GM13976 (cell line): Measurements from ENCODE around the gene AZI2.

Source experiments
- DNase-seq: peaks from one replicate; pipeline ENCODE4 v3.0.0; 2012; ENCODE audit warnings: low spot score
- CTCF ChIP-seq: IDR thresholded peaks from 2 replicates; pipeline ENCODE4 v1.5.1; 2012; ENCODE audit warnings: borderline replicate concordance, mild to moderate bottlenecking; ENCODE audit not compliant: insufficient read depth; ENCODE audit errors: extremely low read depth, missing control alignments, control extremely low read depth
- in situ Hi-C: fragments of 300-500 bp; cut with MboI; formaldehyde crosslinking; loops from one replicate; pipeline ENCODE4 v1.12.0; 2022; ENCODE audit warnings: low sequenced_read_pairs, mixed read lengths, inconsistent platforms; ENCODE audit not compliant: unreplicated experiment

AZI2 gene

DNA sequence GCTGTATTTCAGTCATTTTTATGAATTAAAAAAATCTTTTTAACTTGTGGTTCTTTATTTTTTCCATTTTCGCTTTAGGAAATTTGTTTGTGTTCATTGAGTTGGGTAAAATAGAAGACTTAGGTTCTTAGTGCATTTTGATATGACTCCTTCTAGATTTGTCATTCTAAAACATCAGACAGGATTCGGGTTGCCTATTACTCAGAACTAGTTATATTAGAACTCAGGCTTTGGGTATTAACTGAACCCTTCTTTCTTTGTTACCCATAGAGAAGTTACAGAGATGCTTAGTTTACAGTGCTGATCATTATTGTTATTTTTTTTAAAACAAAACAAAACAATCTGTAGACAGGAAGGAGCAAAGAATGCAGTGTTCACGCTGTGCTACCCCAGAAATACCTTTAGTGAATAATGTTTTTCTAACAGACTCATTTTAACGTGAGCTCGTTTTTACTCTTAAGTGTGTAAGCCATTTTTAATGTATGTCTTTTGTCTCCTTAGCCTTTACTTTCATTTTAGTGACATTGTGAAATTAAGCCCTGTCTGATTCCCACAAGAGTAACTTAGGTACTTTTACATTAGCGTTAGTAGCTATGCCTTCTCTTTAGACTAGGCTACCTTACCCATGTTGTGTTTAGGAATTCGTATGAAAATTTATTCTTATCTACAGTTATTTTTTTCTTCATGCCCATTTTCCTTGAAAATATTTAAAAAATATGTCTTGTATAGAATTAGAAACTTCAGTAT, 53.8 kb downstream of the AZI2 start:
- in situ Hi-C loops = no loop called here
- no peak for DNase-seq
- no peak for TF ChIP-seq CTCF

- in situ Hi-C loops = no loop called here
- DNase-seq = no peak
Measured at GRCh38 chr3:28292622-28293021, 56.0 kb downstream of the AZI2 start.

DNA sequence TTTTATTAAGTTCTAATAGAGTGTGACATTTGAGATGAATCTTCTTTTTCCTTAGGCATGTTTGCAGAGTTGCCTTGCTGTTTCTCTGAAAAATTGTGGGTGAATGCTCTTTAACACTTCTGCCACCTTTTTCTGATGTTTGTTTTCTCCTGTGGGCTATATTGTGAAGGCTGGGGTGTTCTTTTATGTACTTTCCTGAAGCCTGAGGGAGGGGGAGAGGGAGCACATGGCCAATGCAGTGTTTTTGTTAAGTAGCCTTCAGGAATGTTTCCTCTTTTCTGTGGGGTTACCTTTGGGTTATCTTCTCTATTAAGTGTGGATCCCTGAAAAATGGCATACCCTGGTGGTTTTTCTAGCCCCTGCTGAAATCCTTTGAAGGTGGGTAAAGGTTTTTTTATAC, 57.0 kb downstream of the AZI2 start:
- in situ Hi-C loops = no loop called here
- TF ChIP-seq CTCF = no peak
- DNase-seq = no peak

More at GRCh38 chr3:28292622-28293021, 56.0 kb downstream of the AZI2 start:
- TF ChIP-seq CTCF = no peak

GRCh38 chr3:28290863-28291300, 57.7 kb downstream of the AZI2 start:
- in situ Hi-C loops = no loop called here
- no peak for DNase-seq
- TF ChIP-seq CTCF = no peak

DNA sequence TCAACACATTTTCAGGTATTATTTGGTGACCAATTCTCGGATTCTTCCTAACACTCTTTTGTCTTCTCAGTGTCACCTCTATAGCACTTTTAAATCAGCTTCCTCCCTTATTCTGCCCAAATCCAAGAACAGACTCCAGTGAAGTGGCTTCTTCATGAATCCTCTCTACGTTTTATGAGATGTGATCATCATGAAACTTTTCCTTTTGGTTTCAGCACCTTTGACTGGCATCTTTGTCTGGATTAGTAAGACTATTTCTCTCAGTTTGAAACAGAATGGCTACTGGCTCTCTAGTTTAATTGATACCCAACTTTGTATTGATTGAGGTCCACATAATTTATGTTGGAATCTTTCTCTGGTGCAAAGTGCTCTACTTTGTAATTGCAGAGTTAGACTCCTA, 61.6 kb downstream of the AZI2 start:
- in situ Hi-C loops = no loop called here
- TF ChIP-seq CTCF = no peak
- no peak for DNase-seq

DNA sequence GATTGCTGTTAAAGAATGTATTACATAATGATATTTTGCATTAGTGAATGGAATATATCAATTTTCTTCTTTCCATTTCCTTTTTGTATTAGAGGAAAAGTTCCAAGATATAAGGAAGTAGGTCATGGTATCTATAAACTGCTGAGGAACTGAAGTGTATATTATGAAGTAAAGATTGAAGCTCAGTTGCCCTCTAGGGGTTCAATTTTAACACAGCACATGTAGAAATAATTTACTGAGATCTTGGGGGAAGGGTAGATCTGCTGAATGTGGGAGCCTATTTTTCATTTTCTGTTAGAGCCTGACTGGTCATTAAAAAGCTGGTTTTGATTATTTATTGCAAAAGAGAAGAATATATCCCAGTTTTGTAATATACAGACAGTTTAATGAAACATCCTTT, 62.0 kb downstream of the AZI2 start:
- in situ Hi-C loops = no loop called here
- TF ChIP-seq CTCF = peak; percentile 38
- DNase-seq = peak; percentile 28
